H1 (cell line): ENCODE measurements around the gene CACNA1E. TPM values are rescaled to one million over a fixed set of nuclear protein-coding genes. Genes with fewer than 3 reads are reported as not detected.

Experiments used
- CTCF ChIA-PET: fragments of 300-600 bp; sonication (Branson Sonifier 250); formaldehyde crosslinking; loops from one replicate; lab custom pipeline; 2021; ENCODE audit not compliant: partially characterized antibody; lab: Charles Lee
- POLR2A ChIA-PET: fragments of 300-600 bp; sonication (Branson Sonifier 250); formaldehyde crosslinking; loops from one replicate; lab custom pipeline; 2021; ENCODE audit warnings: inconsistent platforms; ENCODE audit not compliant: partially characterized antibody; lab: Charles Lee
- DNase-seq, 2 experiments: peaks; one replicate each; pipeline versions ENCODE4 v3.0.0 to v3.0.0-alpha.2; 2010 to 2022; ENCODE audit warnings: low spot score in 2 of 2, low read depth in 1 of 2, mixed read lengths in 1 of 2
- FAIRE-seq: peaks from 2 replicates; lab custom pipeline; 2011; peaks lifted over from hg19 to GRCh38; lab: Jason Lieb, UNC
- H2AFZ ChIP-seq: 2 replicates; pipeline ENCODE4 v1.8.1; 2012; ENCODE audit warnings: low read length, inconsistent platforms
- H2AK5ac ChIP-seq: 2 replicates; pipeline ENCODE4 v1.6.1; 2013; ENCODE audit warnings: low read depth, low read length
- H2BK120ac ChIP-seq: replicated peaks from 2 replicates; pipeline ENCODE3; 2013; ENCODE audit warnings: low read depth, low read length, inconsistent platforms
- H2BK12ac ChIP-seq: 2 replicates; pipeline ENCODE4 v1.6.1; 2013; ENCODE audit warnings: low read depth, low read length
- H2BK15ac ChIP-seq: 2 replicates; pipeline ENCODE4 v1.6.1; 2013; ENCODE audit warnings: low read length
- H2BK20ac ChIP-seq: 2 replicates; pipeline ENCODE4 v1.6.1; 2013; ENCODE audit warnings: low read length
- H2BK5ac ChIP-seq: 2 replicates; pipeline ENCODE4 v1.6.1; 2013; ENCODE audit warnings: low read depth, low read length
- H3K14ac ChIP-seq: 2 replicates; pipeline ENCODE4 v1.6.1; 2013; ENCODE audit warnings: inconsistent platforms; ENCODE audit not compliant: insufficient read length
- H3K18ac ChIP-seq: 2 replicates; pipeline ENCODE4 v1.6.1; 2013; ENCODE audit warnings: low read length; ENCODE audit errors: extremely low read depth
- H3K23ac ChIP-seq: 2 replicates; pipeline ENCODE4 v1.6.1; 2013; ENCODE audit warnings: inconsistent platforms; ENCODE audit not compliant: insufficient read length
- H3K23me2 ChIP-seq: 2 replicates; pipeline ENCODE4 v1.6.1; 2013; ENCODE audit warnings: low read depth, low read length
- H3K27ac ChIP-seq: 2 replicates; pipeline ENCODE4 v1.6.1; 2011; ENCODE audit warnings: low read depth, low read length, inconsistent platforms
- H3K27me3 ChIP-seq, 4 experiments: replicated peaks in 1 of 4; 1 replicate in 1 of 4; 2 replicates in 3 of 4; pipeline versions ENCODE4 v1.6.1 to v1.8.1; 2011 to 2013; ENCODE audit warnings: low read length in 3 of 4, mild to moderate bottlenecking in 3 of 4, inconsistent platforms in 2 of 4, mixed read lengths in 2 of 4, moderate library complexity in 1 of 4; ENCODE audit not compliant: control insufficient read depth in 3 of 4, insufficient read depth in 3 of 4; ENCODE audit errors: extremely low read depth in 1 of 4
- H3K36me3 ChIP-seq, 4 experiments: 2 replicates each; pipeline versions ENCODE4 v1.6.1 to v1.8.1; 2011 to 2013; ENCODE audit warnings: mild to moderate bottlenecking in 4 of 4, low read length in 3 of 4, moderate library complexity in 2 of 4, control low read depth in 1 of 4, inconsistent platforms in 1 of 4; ENCODE audit not compliant: insufficient read depth in 4 of 4, control insufficient read depth in 2 of 4
- H3K4ac ChIP-seq: replicated peaks from 2 replicates; pipeline ENCODE3; 2013; ENCODE audit warnings: low read length, low read depth, mixed read lengths, inconsistent platforms; ENCODE audit not compliant: insufficient read length
- H3K4me1 ChIP-seq, 4 experiments: replicated peaks in 1 of 4; 1 replicate in 1 of 4; 2 replicates in 3 of 4; pipeline versions ENCODE4 v1.6.1 to v1.8.1; 2011 to 2013; ENCODE audit warnings: low read length in 3 of 4, inconsistent platforms in 2 of 4, mixed read lengths in 1 of 4; ENCODE audit not compliant: insufficient read depth in 4 of 4, control insufficient read depth in 3 of 4
- H3K4me2 ChIP-seq, 2 experiments: 2 replicates each; pipeline versions ENCODE4 v1.6.1 to v1.8.1; 2011 to 2013; ENCODE audit warnings: low read depth in 2 of 2, low read length in 2 of 2, control low read depth in 1 of 2, inconsistent platforms in 1 of 2, mild to moderate bottlenecking in 1 of 2; ENCODE audit not compliant: insufficient read depth in 1 of 2
- H3K4me3 ChIP-seq, 4 experiments: fragments of 200-600, 300-600 bp in 1 of 4; sonication (generic), shearing (Covaris generic), sonication (Bioruptor Twin) in 1 of 4; 2 replicates each; pipeline versions ENCODE4 v1.5.1 to v1.8.1; 2011 to 2016; ENCODE audit warnings: low read length in 4 of 4, low read depth in 3 of 4, control low read depth in 2 of 4, inconsistent platforms in 2 of 4, mild to moderate bottlenecking in 2 of 4, mixed read lengths in 1 of 4, moderate library complexity in 1 of 4; ENCODE audit not compliant: insufficient read depth in 2 of 4; ENCODE audit errors: extremely low read depth in 1 of 4
- H3K56ac ChIP-seq: replicated peaks from 2 replicates; pipeline ENCODE3; 2013; ENCODE audit warnings: low read depth, mild to moderate bottlenecking, mixed read lengths, low read length, inconsistent platforms; ENCODE audit not compliant: insufficient read length
- H3K79me1 ChIP-seq: 2 replicates; pipeline ENCODE4 v1.6.1; 2013; ENCODE audit warnings: low read depth, low read length, control low read depth
- H3K79me2 ChIP-seq, 2 experiments: 2 replicates each; pipeline versions ENCODE4 v1.6.1 to v1.8.1; 2012 to 2013; ENCODE audit warnings: low read length in 2 of 2, mild to moderate bottlenecking in 2 of 2, inconsistent platforms in 1 of 2; ENCODE audit not compliant: insufficient read depth in 2 of 2, control insufficient read depth in 1 of 2
- H3K9ac ChIP-seq, 4 experiments: replicated peaks in 1 of 4; 1 replicate in 1 of 4; 2 replicates in 3 of 4; pipeline versions ENCODE4 v1.6.1 to v1.8.1; 2011 to 2013; ENCODE audit warnings: low read depth in 3 of 4, low read length in 3 of 4, control low read depth in 2 of 4, mild to moderate bottlenecking in 2 of 4, moderate library complexity in 2 of 4, inconsistent platforms in 1 of 4; ENCODE audit errors: extremely low read depth in 1 of 4
- H3K9me3 ChIP-seq, 2 experiments: 2 replicates each; pipeline versions ENCODE4 v1.6.1 to v1.8.1; 2012 to 2013; ENCODE audit warnings: mild to moderate bottlenecking in 2 of 2, moderate library complexity in 2 of 2, control low read depth in 1 of 2, inconsistent platforms in 1 of 2, low read depth in 1 of 2, low read length in 1 of 2, mixed read lengths in 1 of 2; ENCODE audit not compliant: insufficient read depth in 2 of 2
- H4K20me1 ChIP-seq, 2 experiments: replicated peaks in 1 of 2; 2 replicates each; pipeline versions ENCODE3 to v1.8.1; 2011 to 2013; ENCODE audit warnings: inconsistent platforms in 2 of 2, low read length in 2 of 2, mild to moderate bottlenecking in 1 of 2; ENCODE audit not compliant: insufficient read depth in 2 of 2, control insufficient read depth in 1 of 2
- H4K5ac ChIP-seq: 2 replicates; pipeline ENCODE4 v1.6.1; 2013; ENCODE audit warnings: low read length, low read depth, mixed read lengths, inconsistent platforms; ENCODE audit not compliant: insufficient read length
- H4K8ac ChIP-seq: 2 replicates; pipeline ENCODE4 v1.8.0; 2013; ENCODE audit warnings: mild to moderate bottlenecking, moderate library complexity, low read length, inconsistent platforms; ENCODE audit not compliant: insufficient read depth; ENCODE audit errors: extremely low read depth
- H4K91ac ChIP-seq: replicated peaks from 2 replicates; pipeline ENCODE3; 2013; ENCODE audit warnings: low read length, mixed read lengths, inconsistent platforms; ENCODE audit not compliant: insufficient read length
- ASH2L ChIP-seq: fragments of 200-600, 300-600 bp; sonication (generic); IDR thresholded peaks from one replicate; pipeline ENCODE4 v1.7.1; 2017; ENCODE audit warnings: low read length
- CBX8 ChIP-seq: fragments of 300-800, 300-1000 bp; sonication (generic); IDR thresholded peaks from 2 replicates; pipeline ENCODE4 v1.7.1; 2016; ENCODE audit warnings: low read depth, low read length, borderline replicate concordance
- JUN ChIP-seq: IDR thresholded peaks from 2 replicates; pipeline ENCODE4 v1.6.1; 2011; ENCODE audit warnings: low read depth, mild to moderate bottlenecking, improper control_type of control experiment, low read length
- KDM1A ChIP-seq: fragments of 200-600, 300-600 bp; sonication (generic); IDR thresholded peaks from 2 replicates; pipeline ENCODE4 v1.7.1; 2016; ENCODE audit warnings: mild to moderate bottlenecking, low read length, borderline replicate concordance
- NANOG ChIP-seq: IDR thresholded peaks from 2 replicates; pipeline ENCODE4 v1.6.1; 2011; ENCODE audit warnings: low read length, low read depth, mild to moderate bottlenecking, inconsistent platforms; ENCODE audit not compliant: insufficient read depth, poor library complexity, severe bottlenecking
- POLR2A ChIP-seq, 2 experiments: IDR thresholded peaks; 1 replicate in 1 of 2; 2 replicates in 1 of 2; pipeline ENCODE4 v1.6.1; 2011; ENCODE audit warnings: low read depth in 2 of 2, low read length in 2 of 2, mild to moderate bottlenecking in 2 of 2; ENCODE audit errors: control extremely low read depth in 1 of 2
- SIX5 ChIP-seq: IDR thresholded peaks from 2 replicates; pipeline ENCODE4 v1.6.1; 2011; ENCODE audit warnings: mild to moderate bottlenecking, low read depth, low read length
- SRF ChIP-seq: IDR thresholded peaks from 2 replicates; pipeline ENCODE4 v1.6.1; 2011; ENCODE audit warnings: mild to moderate bottlenecking, low read depth, low read length, moderate library complexity
- TAF7 ChIP-seq: optimal IDR thresholded peaks from 2 replicates; pipeline ENCODE3; 2011; ENCODE audit warnings: low read depth, mild to moderate bottlenecking, inconsistent platforms, low read length, moderate library complexity, borderline replicate concordance
- TCF12 ChIP-seq: IDR thresholded peaks from 2 replicates; pipeline ENCODE4 v1.6.1; 2011; ENCODE audit warnings: low read depth, mild to moderate bottlenecking, low read length
- WGBS, 2 experiments: shearing (Covaris generic) in 1 of 2; methylation state at CpG; one replicate each; pipeline versions ENCODE4 v1.1.6 to v1.1.7; 2013 to 2015; ENCODE audit warnings: low lambda C conversion rate in 2 of 2, mixed read lengths in 2 of 2, inconsistent platforms in 1 of 2, low coverage in 1 of 2, missing lambda C conversion rate in 1 of 2; ENCODE audit not compliant: insufficient replicate concordance in 2 of 2, insufficient coverage in 1 of 2, insufficient read length in 1 of 2; ENCODE audit errors: extremely low coverage in 1 of 2, missing lambda C conversion rate in 1 of 2; 5-methylcytosine and 5-hydroxymethylcytosine counted together
- polyA plus RNA-seq, 7 experiments: library from polyadenylated mRNA; depleted of rRNA in 3 of 7; stranded (reverse) in 5 of 7; unstranded in 2 of 7; fragments of >200 nt in 5 of 7; fragments of 200-250 nt in 2 of 7; gene quantifications; 1 replicate in 5 of 7; 2 replicates in 1 of 7; 4 replicates in 1 of 7; pipeline versions ENCODE4 v1.2.1 to v1.2.3, GENCODE V29; 2011 to 2013; ENCODE audit warnings: missing spikeins in 2 of 7, mixed read lengths in 2 of 7
- total RNA-seq: library from RNA; stranded (reverse); fragmentation: NEBNext Ultra II Directional; extraction: Animal tissue kit (Norgen Biotek cat#: 25700); gene quantifications from 2 replicates; pipeline ENCODE4 v1.2.1, GENCODE V29; 2021
- TF ChIP-seq, protein P1 (sequence below): IDR thresholded peaks from 2 replicates; pipeline ENCODE4 v1.6.1; 2012; ENCODE audit warnings: inconsistent platforms

The CACNA1E gene
- total and polyA plus RNA-seq, 2 of the 8 experiments (the other 6 are each of a cell fraction or from before 2014, with no cell fraction given): 0.98 to 1.3 TPM

DNA sequence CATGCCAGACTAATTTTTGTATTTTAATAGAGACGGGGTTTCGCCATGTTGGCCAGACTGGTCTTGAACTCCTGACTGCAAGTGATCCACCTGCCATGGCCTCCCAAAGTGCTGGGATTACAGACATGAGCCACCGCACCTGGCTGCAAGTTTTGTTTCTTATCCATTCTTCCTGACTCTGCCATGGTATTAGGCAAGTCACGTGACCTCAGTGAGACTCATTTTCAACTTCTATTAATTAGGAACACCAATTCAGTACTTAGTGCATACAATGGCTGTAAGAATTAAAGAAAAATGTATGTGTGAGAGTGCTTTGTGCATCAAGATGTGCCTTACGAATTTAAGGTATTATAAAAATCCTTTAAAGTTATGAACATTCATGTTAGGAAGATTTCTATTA is 111.2 kb downstream of the CACNA1E start:
- Histone ChIP-seq H4K5ac (no peak overlapping the region), H3K18ac (no peak overlapping the region), H4K8ac (no peak overlapping the region), H2BK15ac (no peak overlapping the region), H4K91ac (no peak overlapping the region), H3K4ac (no peak overlapping the region), H3K56ac (no peak overlapping the region), H3K23me2 (no peaks in the 10 kb centered on the region), H2BK120ac (no peak overlapping the region), H2BK5ac (no peak overlapping the region), H3K4me2 (no peak overlapping the region), H3K9me3 (no peaks in the 10 kb centered on the region), H3K4me1 (peaks cover 7 to 20% (median 10%) of the 10 kb centered on the region in 4 experiments; a peak in 6 of 7 replicates), H3K23ac (no peak overlapping the region), H3K4me3 (no peak overlapping the region), H4K20me1 (no peaks in the 10 kb centered on the region), H2BK20ac (no peak overlapping the region), H3K36me3 (no peaks in the 10 kb centered on the region), H2AFZ (no peak overlapping the region), H3K79me1 (no peaks in the 10 kb centered on the region), H3K9ac (no peak overlapping the region), H3K27me3 (no peaks in the 10 kb centered on the region), H2BK12ac (no peak overlapping the region), H2AK5ac (no peak overlapping the region), H3K14ac (no peak overlapping the region), H3K27ac (no peak overlapping the region), H3K79me2 (no peaks in the 10 kb centered on the region)
- FAIRE-seq: no peak
- DNase-seq: no peak
- POLR2A ChIA-PET: no interaction called here
- CTCF ChIA-PET: interaction anchor here (0.7 to 0.8 kb wide), 2 partner anchors 49 to 126 kb away, joined by 3 read pairs; no protein-coding TSS in a partner anchor
- WGBS, 2 experiments: 90% methylated on average over 5 of the region's 5 CpGs; no CpG with 5 or more reads in 1 of the 2 experiments
- TF ChIP-seq NANOG (no peak), SRF (no peak), TAF7 (no peak), TCF12 (no peak), JUN (no peak), SIX5 (no peak), CBX8 (no peak), ASH2L (no peak), POLR2A (IDR thresholded peaks at IDR 0.05; ENCODE audit: control extremely low read depth in 1 of 2, low read depth in 2 of 2, low read length in 2 of 2) (no peak), KDM1A (no peak)
- TF ChIP-seq, protein P1, sequence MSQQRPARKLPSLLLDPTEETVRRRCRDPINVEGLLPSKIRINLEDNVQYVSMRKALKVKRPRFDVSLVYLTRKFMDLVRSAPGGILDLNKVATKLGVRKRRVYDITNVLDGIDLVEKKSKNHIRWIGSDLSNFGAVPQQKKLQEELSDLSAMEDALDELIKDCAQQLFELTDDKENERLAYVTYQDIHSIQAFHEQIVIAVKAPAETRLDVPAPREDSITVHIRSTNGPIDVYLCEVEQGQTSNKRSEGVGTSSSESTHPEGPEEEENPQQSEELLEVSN: no peak
